OCI-LY3 (cell line): Measurements from ENCODE around the gene C14orf132.

Experiments
- EZH2phosphoT487 ChIP-seq: fragments of 200-600 bp; shearing (Covaris generic); IDR thresholded peaks from 2 replicates; pipeline ENCODE4 v1.6.1; 2018; ENCODE audit warnings: antibody characterized with exemption, mixed run types, low read depth
- TF ChIP-seq, protein P1 (sequence below): fragments of 200-600, 300-600 bp; sonication (generic); IDR thresholded peaks from 2 replicates; pipeline ENCODE4 v1.5.1; 2014; ENCODE audit warnings: antibody characterized with exemption, low read length, low read depth

- TF ChIP-seq, protein P1, sequence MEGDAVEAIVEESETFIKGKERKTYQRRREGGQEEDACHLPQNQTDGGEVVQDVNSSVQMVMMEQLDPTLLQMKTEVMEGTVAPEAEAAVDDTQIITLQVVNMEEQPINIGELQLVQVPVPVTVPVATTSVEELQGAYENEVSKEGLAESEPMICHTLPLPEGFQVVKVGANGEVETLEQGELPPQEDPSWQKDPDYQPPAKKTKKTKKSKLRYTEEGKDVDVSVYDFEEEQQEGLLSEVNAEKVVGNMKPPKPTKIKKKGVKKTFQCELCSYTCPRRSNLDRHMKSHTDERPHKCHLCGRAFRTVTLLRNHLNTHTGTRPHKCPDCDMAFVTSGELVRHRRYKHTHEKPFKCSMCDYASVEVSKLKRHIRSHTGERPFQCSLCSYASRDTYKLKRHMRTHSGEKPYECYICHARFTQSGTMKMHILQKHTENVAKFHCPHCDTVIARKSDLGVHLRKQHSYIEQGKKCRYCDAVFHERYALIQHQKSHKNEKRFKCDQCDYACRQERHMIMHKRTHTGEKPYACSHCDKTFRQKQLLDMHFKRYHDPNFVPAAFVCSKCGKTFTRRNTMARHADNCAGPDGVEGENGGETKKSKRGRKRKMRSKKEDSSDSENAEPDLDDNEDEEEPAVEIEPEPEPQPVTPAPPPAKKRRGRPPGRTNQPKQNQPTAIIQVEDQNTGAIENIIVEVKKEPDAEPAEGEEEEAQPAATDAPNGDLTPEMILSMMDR: no peak
- TF ChIP-seq EZH2phosphoT487: no peak
Observed at GRCh38 chr14:95994593-95994928, 44.6 kb upstream of the C14orf132 start.
